ENCODE measurements around the gene TMEM63B. TPM values are rescaled to one million over a fixed set of nuclear protein-coding genes. Genes with fewer than 3 reads are reported as not detected.
A peak's percentile ranks its signal among the peaks of the same experiment; 100 is the strongest.

TMEM63B gene
- total and polyA plus RNA-seq, 9 of the 15 experiments (the other 6 are each of a cell fraction or from before 2014, with no cell fraction given), result 0.14 to 39.4 (median 14.4) TPM

DNA sequence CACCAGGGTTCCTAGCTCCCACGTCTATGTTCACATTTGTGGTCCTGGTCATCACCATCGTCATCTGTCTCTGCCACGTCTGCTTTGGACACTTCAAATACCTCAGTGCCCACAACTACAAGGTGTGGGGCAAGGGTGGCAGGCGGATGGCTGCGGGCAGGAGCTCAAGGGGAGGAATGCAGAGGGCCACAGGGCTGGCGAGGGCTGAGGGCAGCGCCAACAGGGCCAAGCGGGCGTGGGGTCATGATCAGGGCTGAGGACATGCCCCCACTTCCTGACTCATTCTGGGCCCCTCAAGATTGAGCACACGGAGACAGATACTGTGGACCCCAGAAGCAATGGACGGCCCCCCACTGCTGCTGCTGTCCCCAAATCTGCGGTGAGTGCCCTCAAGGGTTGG is 26.7 kb downstream of the TMEM63B start:
- Histone ChIP-seq H3K9ac (ENCODE audit: insufficient read depth in 1 of 2, low read depth in 2 of 2, low read length in 2 of 2) (peak overlapping the region in 1 of 2 experiments; percentile 6; a peak in 2 of 4 replicates), H3K4me3 (no peak overlapping the region), H3K36me3 (ENCODE audit: control insufficient read depth, insufficient read depth, low read length) (peaks cover 40% of the 10 kb centered on the region; the same call in 1 of the 3 replicates), H2AFZ (ENCODE audit: low read depth, low read length) (no peak overlapping the region), H3K27ac (ENCODE audit: extremely low read depth, low read depth, low read length) (no peak overlapping the region), H3K4me1 (replicated peaks in 1 of 2; ENCODE audit: control insufficient read depth in 2 of 2, insufficient read depth in 2 of 2, low read length in 2 of 2) (peaks cover 0 to 28% of the 10 kb centered on the region in 2 experiments; a peak in 3 of 5 replicates), H3K27me3 (ENCODE audit: control insufficient read depth in 2 of 2, insufficient read depth in 2 of 2, low read length in 2 of 2) (no peaks in the 10 kb centered on the region), H3K9me3 (replicated peaks; ENCODE audit: control insufficient read depth, insufficient read depth, low read depth, low read length) (no peaks in the 10 kb centered on the region), H4K20me1 (replicated peaks; ENCODE audit: control insufficient read depth, insufficient read depth, low read length) (peaks cover 3% of the 10 kb centered on the region; the same call in 1 of the 2 replicates), H3K9me1 (ENCODE audit: control insufficient read depth, insufficient read depth, low read length) (no peaks in the 10 kb centered on the region), H3K79me2 (ENCODE audit: control insufficient read depth, insufficient read depth, low read length) (no peaks in the 10 kb centered on the region), H3K4me2 (ENCODE audit: insufficient read depth, low read length) (no peak overlapping the region)
- no peak for ATAC-seq
- no TSS peak for BruUV-seq (replicated peaks)
- DNase-seq (ENCODE audit: extremely low read depth in 1 of 4, low spot score in 3 of 4), result no peak
- in situ Hi-C loops (cut with MboI), result loop anchor here (5.0 kb wide), 1 partner anchor 52 kb away; no protein-coding TSS in a partner anchor
- no peak for FAIRE-seq
- ChIA-PET CTCF (ENCODE audit: low intra/inter-chr PET ratio) (no interaction called here), POLR2A (interaction anchor here (0.8 to 1.8 kb wide), 2 partner anchors 8 to 93 kb away, joined by 3 to 6 read pairs; partner anchors contain the start of gene HSP90AB1)
- intact Hi-C loops (cut with micrococcal nuclease), result loop anchor here (5.0 kb wide), 1 partner anchor 37 kb away; no protein-coding TSS in a partner anchor
- 85% methylated on average over 12 of the region's 12 CpGs for WGBS (ENCODE audit: insufficient coverage, low coverage, missing lambda C conversion rate)
- TF ChIP-seq RBFOX2 (IDR thresholded peaks at IDR 0.05; ENCODE audit: low read depth, low read length), result peak; percentile 34; the same call in 1 of the 2 replicates
- TF ChIP-seq ELF1 (tag; IDR thresholded peaks at IDR 0.05), result no peak
- TF ChIP-seq, protein P1, sequence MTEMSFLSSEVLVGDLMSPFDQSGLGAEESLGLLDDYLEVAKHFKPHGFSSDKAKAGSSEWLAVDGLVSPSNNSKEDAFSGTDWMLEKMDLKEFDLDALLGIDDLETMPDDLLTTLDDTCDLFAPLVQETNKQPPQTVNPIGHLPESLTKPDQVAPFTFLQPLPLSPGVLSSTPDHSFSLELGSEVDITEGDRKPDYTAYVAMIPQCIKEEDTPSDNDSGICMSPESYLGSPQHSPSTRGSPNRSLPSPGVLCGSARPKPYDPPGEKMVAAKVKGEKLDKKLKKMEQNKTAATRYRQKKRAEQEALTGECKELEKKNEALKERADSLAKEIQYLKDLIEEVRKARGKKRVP (CRISPR knock-in tag; IDR thresholded peaks at IDR 0.05), result no peak
